GM19468 (cell line): ENCODE measurements around the gene GHRH.

Source experiments
- ATAC-seq: cut with Tn5 transposase; IDR thresholded peaks from one replicate; pipeline ENCODE4 v1.9.1; 2021; ENCODE audit warnings: mild to moderate bottlenecking, moderate library complexity, moderate number of reproducible peaks; ENCODE audit not compliant: unreplicated experiment; ENCODE audit errors: extremely low read depth

GHRH gene

GRCh38 chr20:37219751-37220668 is 41.6 kb downstream of the GHRH start:
- ATAC-seq, result no peak

- no peak for ATAC-seq
Observed at GRCh38 chr20:37218976-37219375, 42.6 kb downstream of the GHRH start.

GRCh38 chr20:37218441-37218840 is 43.2 kb downstream of the GHRH start:
- ATAC-seq, result no peak

GRCh38 chr20:37209661-37210314 is 51.8 kb downstream of the GHRH start:
- ATAC-seq, result no peak

GRCh38 chr20:37209193-37209592 is 52.4 kb downstream of the GHRH start:
- ATAC-seq, result no peak

GRCh38 chr20:37207171-37207570 is 54.4 kb downstream of the GHRH start:
- no peak for ATAC-seq

- ATAC-seq, result no peak
Observed at GRCh38 chr20:37205794-37206193, 55.8 kb downstream of the GHRH start.

GRCh38 chr20:37205130-37205529 is 56.5 kb downstream of the GHRH start:
- ATAC-seq, result no peak

GRCh38 chr20:37204056-37204455 is 57.6 kb downstream of the GHRH start:
- no peak for ATAC-seq

GRCh38 chr20:37202267-37202943 is 59.2 kb downstream of the GHRH start:
- ATAC-seq, result no peak

GRCh38 chr20:37201827-37202162 is 59.8 kb downstream of the GHRH start:
- no peak for ATAC-seq
